ENCODE results near the gene PDCD4. TPM values are rescaled to one million over a fixed set of nuclear protein-coding genes. Genes with fewer than 3 reads are reported as not detected.

PDCD4 gene
- total RNA-seq, 1 donor from 2014 or later, result 142 TPM

DNA sequence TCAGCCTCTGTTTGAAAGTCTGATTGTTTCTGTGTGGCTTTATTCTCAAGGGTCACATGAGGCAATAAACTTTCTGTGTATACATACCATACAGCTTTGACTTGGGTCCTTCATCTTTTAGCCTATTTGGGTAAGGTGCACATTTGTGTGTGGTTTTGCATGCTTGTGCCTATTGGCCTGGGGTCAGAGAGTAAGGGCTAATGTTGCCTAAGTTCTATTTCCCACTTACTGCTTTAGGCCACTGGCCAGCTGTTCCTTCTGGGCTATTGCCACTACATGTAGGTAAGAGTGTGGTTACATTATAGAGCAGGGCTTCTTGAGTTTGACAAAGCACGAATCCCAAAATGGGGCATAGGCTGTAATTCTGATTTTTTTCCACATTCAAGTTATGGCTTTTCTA is 25.5 kb downstream of the PDCD4 start:
- no peaks in the 10 kb centered on the region for H3K27me3 Mint-ChIP-seq (ENCODE audit: low read depth)
- no peaks in the 10 kb centered on the region for H3K9me3 Mint-ChIP-seq
- H3K36me3 Mint-ChIP-seq, result peaks cover 32% of the 10 kb centered on the region
- H3K27ac Mint-ChIP-seq, result no peak overlapping the region
- no peaks in the 10 kb centered on the region for H3K4me1 Mint-ChIP-seq
- TF ChIP-seq, protein P1, sequence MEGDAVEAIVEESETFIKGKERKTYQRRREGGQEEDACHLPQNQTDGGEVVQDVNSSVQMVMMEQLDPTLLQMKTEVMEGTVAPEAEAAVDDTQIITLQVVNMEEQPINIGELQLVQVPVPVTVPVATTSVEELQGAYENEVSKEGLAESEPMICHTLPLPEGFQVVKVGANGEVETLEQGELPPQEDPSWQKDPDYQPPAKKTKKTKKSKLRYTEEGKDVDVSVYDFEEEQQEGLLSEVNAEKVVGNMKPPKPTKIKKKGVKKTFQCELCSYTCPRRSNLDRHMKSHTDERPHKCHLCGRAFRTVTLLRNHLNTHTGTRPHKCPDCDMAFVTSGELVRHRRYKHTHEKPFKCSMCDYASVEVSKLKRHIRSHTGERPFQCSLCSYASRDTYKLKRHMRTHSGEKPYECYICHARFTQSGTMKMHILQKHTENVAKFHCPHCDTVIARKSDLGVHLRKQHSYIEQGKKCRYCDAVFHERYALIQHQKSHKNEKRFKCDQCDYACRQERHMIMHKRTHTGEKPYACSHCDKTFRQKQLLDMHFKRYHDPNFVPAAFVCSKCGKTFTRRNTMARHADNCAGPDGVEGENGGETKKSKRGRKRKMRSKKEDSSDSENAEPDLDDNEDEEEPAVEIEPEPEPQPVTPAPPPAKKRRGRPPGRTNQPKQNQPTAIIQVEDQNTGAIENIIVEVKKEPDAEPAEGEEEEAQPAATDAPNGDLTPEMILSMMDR (IDR thresholded peaks at IDR 0.05; ENCODE audit: unreplicated experiment), result no peak
- DNase-seq (ENCODE audit: low spot score in 2 of 2, unreplicated experiment in 2 of 2), result no peak
- no peak overlapping the region for H3K4me3 Mint-ChIP-seq

DNA sequence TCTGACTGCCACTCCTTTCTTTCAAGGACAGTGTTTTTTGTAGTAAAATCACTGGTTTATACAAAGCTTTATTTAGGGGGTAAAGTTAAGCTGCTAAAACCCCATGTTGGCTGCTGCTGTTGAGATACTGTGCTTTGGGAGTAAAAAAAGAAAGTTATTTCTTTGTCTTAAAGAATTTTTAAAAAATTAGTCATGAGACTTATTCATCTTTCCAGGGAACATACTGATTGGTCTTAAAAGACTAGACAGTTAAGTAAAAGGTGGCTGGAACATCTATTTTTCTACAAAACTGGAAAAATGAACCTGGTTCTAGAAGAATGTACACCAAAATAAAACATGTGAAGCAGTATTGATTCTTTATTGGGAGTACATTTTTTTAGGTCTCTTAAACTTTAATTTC is 26.7 kb downstream of the PDCD4 start:
- Mint-ChIP-seq H3K4me3 (no peak overlapping the region), H3K36me3 (peaks cover 39% of the 10 kb centered on the region), H3K27ac (no peak overlapping the region), H3K4me1 (no peaks in the 10 kb centered on the region), H3K9me3 (no peaks in the 10 kb centered on the region), H3K27me3 (ENCODE audit: low read depth) (no peaks in the 10 kb centered on the region)
- TF ChIP-seq, protein P1 (IDR thresholded peaks at IDR 0.05; ENCODE audit: unreplicated experiment), result no peak
- DNase-seq (ENCODE audit: low spot score in 2 of 2, unreplicated experiment in 2 of 2), result no peak

DNA sequence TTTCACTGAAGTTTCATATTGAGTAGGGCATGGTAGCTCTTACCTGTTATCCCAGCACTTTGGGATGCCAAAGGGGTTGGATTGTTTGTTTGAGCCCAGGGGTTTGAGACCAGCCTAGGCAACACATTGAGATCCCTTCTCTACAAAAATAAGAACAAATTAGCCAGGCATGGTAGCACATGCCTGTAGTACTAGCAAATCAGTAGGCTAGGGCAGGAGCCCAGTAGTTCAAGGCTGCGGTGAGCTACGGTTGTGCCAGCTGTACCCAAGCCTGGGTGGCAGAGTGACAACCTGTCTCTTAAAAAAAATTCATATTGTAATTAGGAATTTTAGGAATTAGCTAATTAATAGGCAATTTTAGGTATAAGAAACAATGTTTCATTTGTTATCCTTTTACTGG is 29.3 kb downstream of the PDCD4 start:
- Mint-ChIP-seq H3K27me3 (ENCODE audit: low read depth) (no peaks in the 10 kb centered on the region), H3K4me3 (no peak overlapping the region), H3K9me3 (no peaks in the 10 kb centered on the region), H3K36me3 (peaks cover 38% of the 10 kb centered on the region), H3K27ac (no peak overlapping the region), H3K4me1 (no peaks in the 10 kb centered on the region)
- TF ChIP-seq, protein P1 (IDR thresholded peaks at IDR 0.05; ENCODE audit: unreplicated experiment), result no peak
- DNase-seq (ENCODE audit: low spot score in 2 of 2, unreplicated experiment in 2 of 2), result no peak

DNA sequence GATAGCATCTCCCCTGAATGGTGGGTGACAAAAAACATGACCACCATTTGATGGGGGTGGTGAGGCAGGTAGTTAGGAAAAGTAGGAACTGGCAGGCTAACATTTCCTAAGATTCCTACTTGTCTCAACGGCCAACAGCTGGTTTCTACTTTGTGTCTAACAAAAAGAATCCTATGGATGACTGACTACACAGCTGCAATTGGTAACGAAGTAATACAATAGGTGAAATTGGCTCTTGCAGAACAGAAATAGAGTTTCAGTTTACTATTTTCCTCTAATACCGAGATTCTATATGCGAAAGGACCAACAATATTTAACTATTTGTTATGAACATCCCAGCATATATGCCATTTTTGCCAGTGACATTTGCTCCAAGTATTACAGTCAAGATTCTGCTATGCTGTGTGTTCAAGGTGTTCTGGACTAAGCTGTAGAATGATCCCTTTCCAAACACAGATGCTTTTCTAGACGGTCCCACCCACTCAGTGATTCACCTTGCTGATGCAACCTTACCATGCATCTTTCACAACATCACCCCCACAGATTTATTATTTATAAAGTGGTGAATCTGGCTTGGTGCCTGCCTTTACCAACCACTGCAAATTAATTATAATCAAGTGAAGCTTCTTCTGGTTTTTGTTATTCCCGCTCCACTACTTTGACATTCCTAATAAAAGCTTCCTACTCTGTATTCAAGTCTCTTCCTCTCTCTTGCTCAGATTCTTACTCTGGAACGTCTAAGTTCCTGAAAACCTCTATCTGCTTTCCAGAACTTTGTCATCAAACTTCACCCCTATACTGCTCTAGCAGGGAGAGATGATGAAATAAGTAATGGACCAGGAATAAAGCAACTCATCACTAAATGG is 30.5 kb downstream of the PDCD4 start:
- H3K4me1 Mint-ChIP-seq, result no peaks in the 10 kb centered on the region
- no peak overlapping the region for H3K4me3 Mint-ChIP-seq
- H3K27ac Mint-ChIP-seq, result no peak overlapping the region
- DNase-seq (ENCODE audit: low spot score in 2 of 2, unreplicated experiment in 2 of 2), result no peak
- TF ChIP-seq, protein P1 (IDR thresholded peaks at IDR 0.05; ENCODE audit: unreplicated experiment), result no peak
- H3K27me3 Mint-ChIP-seq (ENCODE audit: low read depth), result no peaks in the 10 kb centered on the region
- H3K36me3 Mint-ChIP-seq, result peaks cover 33% of the 10 kb centered on the region
- no peaks in the 10 kb centered on the region for H3K9me3 Mint-ChIP-seq

DNA sequence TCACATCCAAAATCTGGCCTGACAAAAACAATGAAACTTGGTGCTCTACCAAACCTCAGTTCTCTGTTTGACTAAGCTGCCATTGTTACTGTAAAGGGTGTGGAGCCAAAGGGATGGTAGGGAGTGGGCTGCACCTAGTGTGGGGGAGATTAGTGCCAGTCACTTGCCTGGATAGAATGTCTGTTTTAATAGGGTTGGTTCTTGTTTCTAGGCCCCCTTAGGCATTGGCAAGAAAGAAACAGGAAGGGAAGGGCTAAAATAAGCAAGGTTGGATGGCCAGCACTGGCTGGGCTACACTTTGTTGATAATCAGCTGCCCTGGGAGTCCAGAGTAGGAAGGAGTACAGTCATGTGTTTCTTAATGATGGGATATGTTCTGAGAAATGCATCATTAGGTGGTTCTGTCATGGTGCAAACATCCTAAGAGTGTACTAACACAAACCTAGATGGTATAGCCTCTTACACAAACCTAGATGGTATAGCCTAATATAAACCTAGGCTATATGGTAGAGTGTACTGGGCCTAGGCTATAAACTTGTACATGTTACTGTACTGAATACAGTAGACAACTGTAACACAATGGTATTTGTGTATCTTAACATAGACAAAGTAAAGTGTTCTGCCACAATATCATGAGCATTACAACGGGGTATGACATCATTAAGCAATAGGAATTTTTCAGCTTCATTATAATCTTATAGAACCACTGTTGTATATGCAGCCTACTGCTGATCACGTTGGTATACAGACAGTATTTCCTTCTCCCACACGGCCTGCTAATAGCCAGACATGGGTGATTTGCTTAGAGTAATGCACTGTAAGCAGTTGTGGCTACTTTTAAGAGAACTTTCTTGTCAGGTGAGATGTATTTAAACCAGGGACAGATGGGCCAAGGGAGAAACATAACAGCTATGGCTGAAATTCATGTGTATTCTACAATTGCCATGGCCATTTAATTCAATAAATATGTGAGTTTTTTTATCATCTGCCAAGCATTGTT is 31.9 kb downstream of the PDCD4 start:
- TF ChIP-seq, protein P1 (IDR thresholded peaks at IDR 0.05; ENCODE audit: unreplicated experiment), result no peak

More for the DNA sequence above, 31.9 kb downstream of the PDCD4 start:
- Mint-ChIP-seq H3K27ac (no peak overlapping the region), H3K4me3 (no peak overlapping the region), H3K36me3 (peaks cover 30% of the 10 kb centered on the region), H3K9me3 (no peaks in the 10 kb centered on the region), H3K27me3 (ENCODE audit: low read depth) (no peaks in the 10 kb centered on the region), H3K4me1 (peaks cover 4% of the 10 kb centered on the region)
- no peak for DNase-seq (ENCODE audit: low spot score in 2 of 2, unreplicated experiment in 2 of 2)

Data from mesothelial cell of epicardium (in vitro differentiated cells).